Loucy (cell line): ENCODE results near the gene HOXC11.

ENCODE experiments used
- H2AFZ ChIP-seq: fragments of 200-600 bp; sonication (generic); 2 replicates; pipeline ENCODE4 v1.6.0; 2016; ENCODE audit warnings: antibody characterized with exemption, mild to moderate bottlenecking, low read length, moderate library complexity
- H3F3A ChIP-seq: fragments of 200-600 bp; 2 replicates; pipeline ENCODE4 v1.6.0; 2016; ENCODE audit warnings: antibody characterized with exemption, low read depth, mild to moderate bottlenecking
- H3K27me3 ChIP-seq: fragments of 200-600 bp; sonication (generic); 2 replicates; pipeline ENCODE4 v1.6.1; 2014; ENCODE audit warnings: low read length, mild to moderate bottlenecking; ENCODE audit not compliant: insufficient read depth, poor library complexity, severe bottlenecking
- H3K36me3 ChIP-seq: fragments of 200-600 bp; sonication (generic); 2 replicates; pipeline ENCODE4 v1.6.1; 2016; ENCODE audit warnings: low read length; ENCODE audit not compliant: insufficient read depth
- H3K4me1 ChIP-seq: fragments of 200-600 bp; sonication (generic); 2 replicates; pipeline ENCODE4 v1.5.1; 2014; ENCODE audit warnings: low read length, mild to moderate bottlenecking; ENCODE audit not compliant: insufficient read depth, poor library complexity, severe bottlenecking
- H3K4me2 ChIP-seq: fragments of 200-600 bp; sonication (generic); 2 replicates; pipeline ENCODE4 v1.6.0; 2014; ENCODE audit warnings: antibody characterized with exemption, low read length, low read depth, mild to moderate bottlenecking; ENCODE audit not compliant: poor library complexity, severe bottlenecking
- H3K4me3 ChIP-seq: fragments of 200-600 bp; sonication (generic); 2 replicates; pipeline ENCODE4 v1.5.1; 2014; ENCODE audit warnings: low read length, mild to moderate bottlenecking, mixed read lengths; ENCODE audit not compliant: poor library complexity, severe bottlenecking
- H3K79me2 ChIP-seq: fragments of 200-600 bp; sonication (generic); 2 replicates; pipeline ENCODE4 v1.6.1; 2014; ENCODE audit warnings: low read length; ENCODE audit not compliant: insufficient read depth
- H3K9ac ChIP-seq: fragments of 200-600 bp; sonication (generic); 2 replicates; pipeline ENCODE4 v1.6.0; 2014; ENCODE audit warnings: mild to moderate bottlenecking, low read depth, low read length, moderate library complexity; ENCODE audit not compliant: poor library complexity, severe bottlenecking
- H3K9me2 ChIP-seq: fragments of 200-600 bp; sonication (generic); replicated peaks from 2 replicates; pipeline ENCODE4 v1.6.1; 2016; ENCODE audit warnings: low read depth, low read length, mixed read lengths
- H3K9me3 ChIP-seq: fragments of 200-600 bp; sonication (generic); 2 replicates; pipeline ENCODE4 v1.6.1; 2014; ENCODE audit warnings: mild to moderate bottlenecking, antibody characterized with exemption, low read length, low read depth; ENCODE audit not compliant: insufficient read depth
- H4K20me1 ChIP-seq: fragments of 200-600 bp; sonication (generic); 2 replicates; pipeline ENCODE4 v1.6.0; 2014; ENCODE audit warnings: antibody characterized with exemption, low read length, mild to moderate bottlenecking; ENCODE audit not compliant: insufficient read depth, poor library complexity, severe bottlenecking
- CTCF ChIP-seq: fragments of 200-600 bp; sonication (generic); conservative IDR thresholded peaks from 2 replicates; pipeline ENCODE4 v1.5.1; 2014; ENCODE audit warnings: mild to moderate bottlenecking, antibody characterized with exemption, low read length
- EZH2phosphoT487 ChIP-seq: fragments of 200-600 bp; IDR thresholded peaks from 2 replicates; pipeline ENCODE4 v1.6.1; 2018; ENCODE audit warnings: antibody characterized with exemption, mild to moderate bottlenecking, moderate library complexity, borderline replicate concordance

Gene HOXC11

GRCh38 chr12:53944907-53945847 lies 27.7 kb upstream of the HOXC11 start:
- H4K20me1 ChIP-seq: no peaks in the 10 kb centered on the region
- H2AFZ ChIP-seq: no peak overlapping the region
- H3K36me3 ChIP-seq: no peaks in the 10 kb centered on the region
- no peaks in the 10 kb centered on the region for H3F3A ChIP-seq
- peaks cover 10% of the 10 kb centered on the region for H3K4me1 ChIP-seq
- H3K4me2 ChIP-seq: no peak overlapping the region
- H3K27me3 ChIP-seq: no peaks in the 10 kb centered on the region
- no peaks in the 10 kb centered on the region for H3K9me3 ChIP-seq
- H3K4me3 ChIP-seq: no peak overlapping the region
- TF ChIP-seq EZH2phosphoT487 (no peak), CTCF (no peak)
- H3K9me2 ChIP-seq: no peaks in the 10 kb centered on the region
- no peak overlapping the region for H3K9ac ChIP-seq
- no peaks in the 10 kb centered on the region for H3K79me2 ChIP-seq

- no peak overlapping the region for H3K9ac ChIP-seq
- H3K4me3 ChIP-seq: no peak overlapping the region
- no peaks in the 10 kb centered on the region for H3K27me3 ChIP-seq
- no peaks in the 10 kb centered on the region for H3K36me3 ChIP-seq
- no peaks in the 10 kb centered on the region for H3K9me2 ChIP-seq
- H4K20me1 ChIP-seq: no peaks in the 10 kb centered on the region
- no peak overlapping the region for H3K4me2 ChIP-seq
- no peaks in the 10 kb centered on the region for H3F3A ChIP-seq
- no peaks in the 10 kb centered on the region for H3K79me2 ChIP-seq
- no peaks in the 10 kb centered on the region for H3K4me1 ChIP-seq
- no peaks in the 10 kb centered on the region for H3K9me3 ChIP-seq
- H2AFZ ChIP-seq: no peak overlapping the region
- no peak for TF ChIP-seq EZH2phosphoT487
- TF ChIP-seq CTCF: no peak
Observed at GRCh38 chr12:53947743-53948142, 25.2 kb upstream of the HOXC11 start.

DNA sequence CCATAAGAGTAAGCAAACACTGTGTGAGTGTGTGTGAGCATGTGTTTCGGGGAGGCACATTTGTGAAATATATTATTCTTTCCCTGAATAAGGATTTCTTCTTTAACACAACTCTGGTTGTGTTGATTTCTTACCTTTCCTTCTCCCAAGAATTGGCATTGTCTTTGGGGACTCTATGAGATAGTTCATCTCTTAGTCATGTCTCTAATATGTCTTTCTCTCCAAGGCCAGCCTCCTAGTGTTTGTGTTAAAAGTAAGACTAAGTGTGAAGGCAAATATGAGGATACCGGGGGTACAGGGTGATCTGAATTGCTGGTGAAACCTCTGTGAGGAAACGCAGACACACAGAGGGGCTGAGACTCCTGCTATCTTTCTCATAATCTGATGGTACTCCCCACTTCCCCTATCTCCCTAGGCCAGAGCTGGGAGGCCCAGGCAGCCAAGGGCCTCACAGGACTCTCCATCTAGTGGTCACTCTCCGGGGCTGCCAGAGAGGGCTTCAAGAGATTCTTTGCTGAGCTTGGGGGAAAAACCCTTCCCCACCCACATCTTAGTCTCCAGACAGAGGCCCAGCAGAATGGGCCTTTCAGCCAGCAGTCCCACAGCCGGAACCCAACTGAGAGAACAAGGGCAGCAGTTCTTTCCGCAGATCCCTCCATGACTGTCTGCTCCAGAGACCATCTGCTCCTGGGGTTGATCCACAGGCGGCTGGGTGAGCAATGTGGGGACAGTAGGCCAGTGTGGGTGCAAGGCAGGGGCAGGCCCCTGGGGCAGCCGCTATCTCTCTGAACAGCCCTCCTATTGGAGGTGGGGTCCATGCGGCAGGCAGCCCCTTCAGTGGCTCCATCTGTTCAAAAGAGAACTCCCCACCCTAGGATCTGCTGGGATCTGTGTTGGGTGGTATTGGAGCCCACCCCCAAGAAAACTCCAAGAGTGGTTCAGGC lies 24.0 kb upstream of the HOXC11 start:
- no peak overlapping the region for H2AFZ ChIP-seq
- H3K9me3 ChIP-seq: no peaks in the 10 kb centered on the region
- TF ChIP-seq EZH2phosphoT487 (no peak), CTCF (no peak; the same call in 1 of the 2 replicates)
- no peaks in the 10 kb centered on the region for H4K20me1 ChIP-seq
- no peaks in the 10 kb centered on the region for H3K36me3 ChIP-seq
- no peaks in the 10 kb centered on the region for H3F3A ChIP-seq
- no peaks in the 10 kb centered on the region for H3K27me3 ChIP-seq
- H3K4me2 ChIP-seq: no peak overlapping the region
- H3K79me2 ChIP-seq: no peaks in the 10 kb centered on the region
- H3K4me1 ChIP-seq: no peaks in the 10 kb centered on the region
- no peak overlapping the region for H3K9ac ChIP-seq
- no peaks in the 10 kb centered on the region for H3K9me2 ChIP-seq
- no peak overlapping the region for H3K4me3 ChIP-seq
